Coronary artery (tissue), 2 donors: ENCODE results near the gene KCNH5.

ENCODE experiments used
- DNase-seq: peaks from one replicate; pipeline ENCODE4 v3.0.0-alpha.2; 2017; ENCODE audit warnings: low spot score
- H3K27ac ChIP-seq, 2 donors: fragments of 200-600 bp; sonication (generic); one replicate each; pipeline ENCODE4 v1.5.1; 2016 to 2019
- H3K4me3 ChIP-seq: fragments of 200-600 bp; sonication (generic); 2 replicates; pipeline ENCODE4 v1.5.1; 2016; ENCODE audit warnings: mild to moderate bottlenecking, moderate library complexity
- CTCF ChIP-seq: fragments of 200-600 bp; sonication (generic); IDR thresholded peaks from one replicate; pipeline ENCODE4 v1.5.1; 2019; ENCODE audit warnings: antibody characterized with exemption

KCNH5 gene

GRCh38 chr14:62739647-62740046, 305.6 kb downstream of the KCNH5 start:
- no peak overlapping the region for H3K27ac ChIP-seq
- no peak for TF ChIP-seq CTCF

GRCh38 chr14:62736048-62737043, 308.9 kb downstream of the KCNH5 start:
- no peak for TF ChIP-seq CTCF
- Histone ChIP-seq H3K27ac (no peak overlapping the region), H3K4me3 (no peak overlapping the region)
- DNase-seq = no peak

More at GRCh38 chr14:62739647-62740046, 305.6 kb downstream of the KCNH5 start:
- no peak overlapping the region for H3K4me3 ChIP-seq
- DNase-seq = no peak

GRCh38 chr14:62734831-62735230, 310.4 kb downstream of the KCNH5 start:
- no peak for TF ChIP-seq CTCF
- H3K27ac ChIP-seq = no peak overlapping the region
- no peak overlapping the region for H3K4me3 ChIP-seq
- no peak for DNase-seq

- H3K4me3 ChIP-seq = no peak overlapping the region
- no peak for DNase-seq
- TF ChIP-seq CTCF = no peak
- H3K27ac ChIP-seq = no peak overlapping the region
These were observed 322.9 kb downstream of the KCNH5 start for GRCh38 chr14:62722406-62722805.

GRCh38 chr14:62718629-62719028, 326.6 kb downstream of the KCNH5 start:
- no peak for TF ChIP-seq CTCF
- H3K4me3 ChIP-seq = no peak overlapping the region
- no peak for DNase-seq
- H3K27ac ChIP-seq = no peak overlapping the region

GRCh38 chr14:62711351-62712023, 333.8 kb downstream of the KCNH5 start:
- Histone ChIP-seq H3K27ac (no peak overlapping the region), H3K4me3 (no peak overlapping the region)
- no peak for TF ChIP-seq CTCF
- DNase-seq = no peak
